NT2/D1 (cell line): ENCODE data around the gene CXCL8.

Experiments used
- SUZ12 ChIP-seq: IDR thresholded peaks from 2 replicates; pipeline ENCODE4 v1.6.1; 2011; ENCODE audit not compliant: insufficient read length, insufficient read depth; ENCODE audit errors: extremely low read depth
- YY1 ChIP-seq: IDR thresholded peaks from 2 replicates; pipeline ENCODE4 v1.6.1; 2011; ENCODE audit not compliant: insufficient read length, insufficient read depth
- ZNF274 ChIP-seq: IDR thresholded peaks from 2 replicates; pipeline ENCODE4 v1.6.1; 2011; ENCODE audit warnings: mild to moderate bottlenecking, low read depth, low read length

DNA sequence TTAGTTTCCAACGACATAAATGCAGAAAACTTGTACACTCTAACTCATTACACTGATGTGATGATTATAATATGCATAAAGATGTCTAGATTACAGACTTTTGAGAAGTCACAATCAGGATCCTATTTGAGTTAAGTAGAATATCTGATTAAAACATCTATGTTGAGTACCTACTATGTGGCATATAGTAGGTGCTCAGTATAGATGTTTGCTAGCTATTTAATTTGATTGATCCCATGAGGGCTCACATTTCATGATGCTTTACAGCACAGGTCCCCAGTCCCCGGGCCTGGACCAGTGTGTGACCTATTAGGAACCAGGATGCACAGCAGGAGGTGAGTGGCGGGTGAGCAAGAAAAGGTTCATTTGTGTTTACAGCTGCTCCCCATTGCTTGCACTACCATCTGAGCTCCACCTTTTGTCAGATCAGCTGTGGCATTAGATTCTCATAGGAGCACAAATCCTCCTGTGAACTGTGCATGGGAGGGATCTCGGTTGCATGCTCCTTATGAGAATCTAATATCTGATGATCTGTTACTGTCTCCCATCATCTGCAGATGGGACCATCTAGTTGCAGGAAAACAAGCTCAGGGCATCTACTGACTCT is 33.0 kb upstream of the CXCL8 start:
- TF ChIP-seq ZNF274 (no peak), YY1 (no peak), SUZ12 (no peak)
